ENCODE measurements around the gene MITF.
"Not testable (repeated sequence)": the region's sequence is repeated elsewhere in the genome, so short reads cannot be mapped to it uniquely, and the experiment has no call there.

The MITF gene

GRCh38 chr3:69876073-69876472 is 136.8 kb downstream of the MITF start:
- no peak for DNase-seq (ENCODE audit: low read depth)

DNA sequence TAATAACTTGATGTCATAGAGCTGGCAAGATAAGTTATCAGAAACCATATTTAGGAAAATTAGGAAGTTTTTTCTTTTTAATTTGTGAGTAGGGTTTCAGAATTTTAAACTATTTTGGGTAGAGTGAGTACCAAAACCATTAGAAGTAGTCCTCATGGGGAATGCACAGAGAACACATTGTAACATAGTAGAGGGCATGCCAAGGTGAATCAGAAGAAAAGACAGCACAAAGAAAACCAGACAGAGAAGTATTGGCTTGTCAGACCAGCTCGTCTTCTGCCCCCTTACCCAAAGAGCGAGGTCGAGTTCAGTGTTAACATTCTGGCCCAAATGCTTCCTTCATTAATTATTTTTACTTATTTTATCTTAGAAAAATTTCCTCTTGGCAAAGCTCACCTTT is 139.0 kb downstream of the MITF start:
- DNase-seq (ENCODE audit: low read depth): no peak

GRCh38 chr3:69879051-69879450 is 139.8 kb downstream of the MITF start:
- no peak for DNase-seq (ENCODE audit: low read depth)

- DNase-seq (ENCODE audit: low read depth): no peak
Measured at GRCh38 chr3:69880069-69880640, 140.9 kb downstream of the MITF start.

GRCh38 chr3:69881051-69881450 is 141.8 kb downstream of the MITF start:
- no peak for DNase-seq (ENCODE audit: low read depth)

- DNase-seq (ENCODE audit: low read depth): no peak
Measured at GRCh38 chr3:69881756-69882428, 142.6 kb downstream of the MITF start.

- no peak for DNase-seq (ENCODE audit: low read depth)
Measured at GRCh38 chr3:69882560-69882959, 143.3 kb downstream of the MITF start.

GRCh38 chr3:69888040-69888942 is 149.0 kb downstream of the MITF start:
- DNase-seq (ENCODE audit: low read depth): no peak

GRCh38 chr3:69888943-69889315 is 149.7 kb downstream of the MITF start:
- no peak for DNase-seq (ENCODE audit: low read depth)

- no peak for DNase-seq (ENCODE audit: low read depth)
Measured at GRCh38 chr3:69890084-69890483, 150.8 kb downstream of the MITF start.

GRCh38 chr3:69890691-69891090 is 151.4 kb downstream of the MITF start:
- no peak for DNase-seq (ENCODE audit: low read depth)

DNA sequence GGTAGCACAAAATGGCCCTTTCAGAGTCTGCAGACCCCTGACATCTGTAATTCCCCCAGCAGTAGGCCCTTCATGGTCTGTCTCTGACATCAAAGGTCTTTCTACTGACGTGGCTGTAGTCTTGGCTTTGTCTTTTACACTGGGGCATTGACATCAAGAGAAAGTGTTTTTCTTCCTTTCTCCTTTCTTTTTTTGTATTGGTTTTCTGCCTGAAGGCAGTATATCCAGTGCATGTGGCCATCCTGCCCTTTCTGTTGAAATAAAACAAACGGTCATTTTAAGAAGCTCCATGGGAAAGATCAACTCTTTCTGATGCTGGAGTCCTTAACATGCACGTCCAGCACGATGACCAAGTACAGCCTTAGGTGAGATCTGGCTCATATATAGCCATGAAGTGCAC is 153.4 kb downstream of the MITF start:
- DNase-seq (ENCODE audit: low read depth): no peak

DNA sequence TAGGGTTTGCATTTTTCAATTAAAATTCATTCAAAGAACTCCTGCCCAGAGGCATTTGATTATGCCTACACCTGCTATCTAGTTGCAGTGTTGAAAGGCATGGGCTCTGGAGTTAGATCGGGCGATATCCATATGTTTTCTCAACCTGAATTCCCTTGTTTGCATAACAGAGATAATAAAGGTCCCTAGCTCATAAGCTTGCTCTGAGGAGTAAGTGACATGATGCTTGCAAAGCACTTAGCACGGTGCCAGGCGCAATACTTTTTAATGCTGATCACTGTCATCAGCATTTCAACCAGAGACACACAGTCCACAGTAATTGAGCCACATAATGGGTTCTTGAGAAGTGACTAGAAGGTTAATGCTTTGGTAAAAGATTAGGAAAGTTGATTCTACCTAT is 154.0 kb downstream of the MITF start:
- no peak for DNase-seq (ENCODE audit: low read depth)

DNA sequence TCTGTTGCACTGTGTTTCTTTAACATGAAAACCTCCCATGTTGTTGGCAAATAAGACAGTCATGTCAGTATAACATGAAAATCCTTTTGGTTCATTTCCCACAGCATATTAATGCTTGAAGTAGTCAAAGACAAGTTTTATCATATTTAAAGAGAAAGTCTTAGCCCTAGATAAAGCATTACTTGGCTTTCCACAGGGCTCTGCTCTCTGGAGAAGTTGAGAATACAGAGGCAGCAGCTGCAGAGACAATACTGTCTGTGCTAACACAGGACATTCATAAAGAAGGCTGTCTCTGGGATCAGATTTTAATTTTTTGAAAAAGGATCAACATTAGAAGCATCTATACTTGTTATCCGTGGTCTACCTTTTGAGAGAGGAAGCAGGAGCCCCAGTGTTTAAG is 156.8 kb downstream of the MITF start:
- DNase-seq (ENCODE audit: low read depth): no peak

DNA sequence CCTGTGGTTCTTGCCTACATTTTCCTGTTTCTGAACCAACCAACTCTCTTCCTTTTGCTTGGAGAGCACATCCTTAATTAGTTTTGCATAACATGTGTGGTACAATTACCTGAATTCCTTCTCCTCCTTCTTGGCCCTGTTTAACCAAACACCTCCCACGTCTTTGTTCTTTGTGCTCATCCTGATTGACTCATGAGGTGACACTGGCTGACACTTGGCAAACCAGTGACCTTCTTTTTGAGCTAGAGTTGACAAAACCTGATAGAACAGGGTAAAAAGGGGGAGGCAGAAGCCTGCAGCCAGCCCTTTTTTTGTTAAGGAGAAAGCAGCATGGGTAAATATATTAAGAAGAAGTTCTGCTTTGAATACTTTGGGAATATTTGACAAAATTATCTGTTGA is 161.1 kb downstream of the MITF start:
- DNase-seq (ENCODE audit: low read depth): no peak

GRCh38 chr3:69901802-69902201 is 162.5 kb downstream of the MITF start:
- no peak for DNase-seq (ENCODE audit: low read depth)

GRCh38 chr3:69902386-69902785 is 163.1 kb downstream of the MITF start:
- DNase-seq (ENCODE audit: low read depth): no peak

GRCh38 chr3:69906351-69906966 is 167.2 kb downstream of the MITF start:
- DNase-seq (ENCODE audit: low read depth): no peak

DNA sequence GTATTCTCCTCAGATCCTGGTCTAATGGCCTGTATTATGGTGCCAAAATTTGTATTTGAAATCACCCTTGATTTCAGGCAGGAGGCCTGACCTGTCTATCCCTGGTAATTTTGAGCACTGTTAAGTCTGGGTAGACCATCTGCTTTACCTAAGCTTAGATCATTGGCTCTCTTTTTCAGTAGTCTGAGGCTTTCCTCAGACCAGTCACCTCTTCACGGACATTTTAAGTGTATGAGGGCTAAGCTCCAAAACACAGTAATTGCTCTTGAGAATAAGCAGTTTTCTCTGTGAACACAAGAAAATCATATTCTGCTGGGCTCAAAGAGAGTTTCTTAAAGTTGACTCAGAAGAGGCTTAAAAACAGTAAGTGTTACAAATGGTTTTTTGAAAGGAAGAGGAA is 168.3 kb downstream of the MITF start:
- DNase-seq (ENCODE audit: low read depth): no peak

GRCh38 chr3:69909859-69910258 is 170.6 kb downstream of the MITF start:
- DNase-seq (ENCODE audit: low read depth): not testable (repeated sequence)

DNA sequence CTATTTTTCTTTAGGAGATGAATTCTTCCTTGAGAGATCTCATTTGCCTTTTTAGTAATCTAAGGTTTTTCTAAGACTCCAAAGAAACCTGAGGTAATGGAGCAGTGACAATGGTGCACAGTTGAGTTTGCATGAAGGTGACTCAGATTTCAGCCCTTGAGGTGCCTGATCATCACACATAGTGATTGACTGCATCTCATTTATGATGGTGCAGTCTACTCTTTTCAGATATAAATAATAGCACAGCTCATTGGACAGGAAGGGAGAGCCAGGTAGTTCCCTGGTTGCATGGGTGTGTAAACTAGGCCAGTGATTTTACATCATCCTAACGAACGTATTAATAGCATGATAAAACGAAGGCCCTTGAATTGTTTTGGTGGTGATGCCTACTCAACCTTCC is 174.2 kb downstream of the MITF start:
- DNase-seq (ENCODE audit: low read depth): no peak

GRCh38 chr3:69914395-69914794 is 175.1 kb downstream of the MITF start:
- no peak for DNase-seq (ENCODE audit: low read depth)

- no peak for DNase-seq (ENCODE audit: low read depth)
Measured at GRCh38 chr3:69915726-69916125, 176.5 kb downstream of the MITF start.

Measured in activated T-cell treated with anti-CD3 and anti-CD28 coated beads for 1 hour (primary cell).